ENCODE results near the gene CMIP. TPM values are rescaled to one million over a fixed set of nuclear protein-coding genes. Genes with fewer than 3 reads are reported as not detected.

The CMIP gene
- total RNA-seq, 3 donors from 2014 or later, result 14.9 to 23.9 (median 17.6) TPM

GRCh38 chr16:81659249-81659648 lies 214.6 kb downstream of the CMIP start:
- no peaks in the 10 kb centered on the region for H3K9me3 ChIP-seq
- H3K4me3 ChIP-seq, result no peak overlapping the region
- intact Hi-C loops (cut with DNase I; ENCODE audit: low total_unique reads), result loop anchor here (5.0 to 10.0 kb wide), 2 partner anchors 102 to 1884 kb away; no protein-coding TSS in a partner anchor
- H3K27ac ChIP-seq, result no peak overlapping the region
- DNase-seq (ENCODE audit: low spot score in 2 of 2), result no peak
- H3K27me3 ChIP-seq, result no peaks in the 10 kb centered on the region
- TF ChIP-seq CTCF (IDR thresholded peaks at IDR 0.05) (no peak), POLR2A (IDR thresholded peaks at IDR 0.05) (no peak), POLR2AphosphoS5 (IDR thresholded peaks at IDR 0.05) (no peak)
- no peaks in the 10 kb centered on the region for H3K36me3 ChIP-seq
- H3K4me1 ChIP-seq, result no peaks in the 10 kb centered on the region

GRCh38 chr16:81661082-81661481 lies 216.5 kb downstream of the CMIP start:
- H3K27me3 ChIP-seq, result no peaks in the 10 kb centered on the region
- H3K9me3 ChIP-seq, result no peaks in the 10 kb centered on the region
- intact Hi-C loops (cut with DNase I; ENCODE audit: low total_unique reads), result no loop called here
- TF ChIP-seq POLR2A (IDR thresholded peaks at IDR 0.05) (no peak), POLR2AphosphoS5 (IDR thresholded peaks at IDR 0.05) (no peak), CTCF (IDR thresholded peaks at IDR 0.05) (no peak)
- no peak for DNase-seq (ENCODE audit: low spot score in 2 of 2)
- no peak overlapping the region for H3K4me3 ChIP-seq
- H3K27ac ChIP-seq, result peak overlapping the region in 1 of 2 donors; percentile 3
- no peaks in the 10 kb centered on the region for H3K4me1 ChIP-seq
- no peaks in the 10 kb centered on the region for H3K36me3 ChIP-seq

DNA sequence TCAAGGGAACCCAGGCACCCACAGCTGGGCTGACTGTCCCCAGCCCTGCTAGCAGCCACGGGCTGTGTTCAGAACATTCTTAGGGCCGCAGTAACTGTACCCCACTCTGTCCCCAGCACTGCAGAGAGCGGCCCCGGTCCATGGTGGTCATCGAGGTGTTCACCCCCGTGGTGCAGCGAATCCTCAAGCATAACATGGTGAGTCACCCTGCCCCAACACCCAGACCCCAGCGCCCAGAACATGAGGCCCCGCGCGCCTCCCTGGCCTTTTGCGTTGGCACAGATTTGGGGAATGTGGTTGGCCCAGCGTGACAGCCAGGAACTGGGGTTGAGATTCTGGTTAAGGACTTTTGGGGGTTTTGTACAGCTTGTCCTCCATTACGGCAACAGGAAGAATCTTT lies 219.5 kb downstream of the CMIP start:
- intact Hi-C loops (cut with DNase I; ENCODE audit: low total_unique reads), result no loop called here
- DNase-seq (ENCODE audit: low spot score in 2 of 2), result no peak
- Histone ChIP-seq H3K27me3 (no peaks in the 10 kb centered on the region), H3K4me3 (no peak overlapping the region), H3K36me3 (no peaks in the 10 kb centered on the region), H3K27ac (no peak overlapping the region), H3K4me1 (no peaks in the 10 kb centered on the region), H3K9me3 (no peaks in the 10 kb centered on the region)
- no peak for TF ChIP-seq CTCF (IDR thresholded peaks at IDR 0.05)
- no peak for TF ChIP-seq POLR2AphosphoS5 (IDR thresholded peaks at IDR 0.05)
- TF ChIP-seq POLR2A (IDR thresholded peaks at IDR 0.05), result no peak

- Histone ChIP-seq H3K36me3 (no peaks in the 10 kb centered on the region), H3K9me3 (no peaks in the 10 kb centered on the region), H3K4me3 (no peak overlapping the region), H3K27ac (no peak overlapping the region), H3K27me3 (no peaks in the 10 kb centered on the region), H3K4me1 (no peaks in the 10 kb centered on the region)
- DNase-seq (ENCODE audit: low spot score in 2 of 2), result no peak
- intact Hi-C loops (cut with DNase I; ENCODE audit: low total_unique reads), result no loop called here
- TF ChIP-seq POLR2A (IDR thresholded peaks at IDR 0.05), result no peak
- TF ChIP-seq POLR2AphosphoS5 (IDR thresholded peaks at IDR 0.05), result no peak
- TF ChIP-seq CTCF (IDR thresholded peaks at IDR 0.05), result no peak
These were observed 221.0 kb downstream of the CMIP start for GRCh38 chr16:81665588-81665987.

- H3K36me3 ChIP-seq, result no peaks in the 10 kb centered on the region
- no peak overlapping the region for H3K27ac ChIP-seq
- no peaks in the 10 kb centered on the region for H3K9me3 ChIP-seq
- TF ChIP-seq CTCF (IDR thresholded peaks at IDR 0.05), result no peak
- TF ChIP-seq POLR2A (IDR thresholded peaks at IDR 0.05), result no peak
- no peak for TF ChIP-seq POLR2AphosphoS5 (IDR thresholded peaks at IDR 0.05)
- H3K4me3 ChIP-seq, result no peak overlapping the region
- H3K4me1 ChIP-seq, result no peaks in the 10 kb centered on the region
- no peaks in the 10 kb centered on the region for H3K27me3 ChIP-seq
- intact Hi-C loops (cut with DNase I; ENCODE audit: low total_unique reads), result no loop called here
- no peak for DNase-seq (ENCODE audit: low spot score in 2 of 2)
These were observed 221.5 kb downstream of the CMIP start for GRCh38 chr16:81666113-81666512.
